ENCODE results near the gene TWIST1.

TWIST1 gene

DNA sequence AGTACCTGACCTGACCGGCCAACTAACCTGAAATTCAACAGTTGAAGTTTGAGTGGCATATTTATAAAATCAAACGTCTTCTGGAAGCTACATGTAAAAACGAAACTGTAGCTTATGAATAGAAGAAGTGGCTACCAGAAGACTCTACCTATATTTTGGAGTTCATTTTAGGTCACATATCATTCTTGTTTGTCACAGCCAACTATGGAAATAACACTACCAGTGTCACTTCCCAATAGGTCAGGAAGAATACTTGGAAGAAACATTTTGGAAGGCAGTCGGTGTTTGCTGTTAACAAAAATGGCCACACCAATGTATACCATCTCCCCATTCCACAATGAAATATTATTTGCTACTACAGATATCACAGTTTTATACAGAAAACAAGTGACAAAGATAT is 12.6 kb downstream of the TWIST1 start:
- Histone ChIP-seq H3K4me3 (ENCODE audit: low read depth, low read length) (no peak overlapping the region), H3K9me3 (ENCODE audit: control insufficient read depth, insufficient read depth, low read depth, low read length) (no peaks in the 10 kb centered on the region), H3K27me3 (ENCODE audit: control insufficient read depth, insufficient read depth, low read length) (peaks cover 83% of the 10 kb centered on the region), H3K27ac (ENCODE audit: low read depth, low read length) (no peak overlapping the region), H3K9ac (ENCODE audit: low read length) (no peak overlapping the region), H3K4me1 (ENCODE audit: control insufficient read depth, insufficient read depth, low read length) (peaks cover 43% of the 10 kb centered on the region), H3K36me3 (ENCODE audit: control insufficient read depth, insufficient read depth, low read length) (no peaks in the 10 kb centered on the region)

GRCh38 chr7:19102884-19103283 is 14.6 kb downstream of the TWIST1 start:
- H3K27me3 ChIP-seq (ENCODE audit: control insufficient read depth, insufficient read depth, low read length) = peaks cover 64% of the 10 kb centered on the region
- H3K9me3 ChIP-seq (ENCODE audit: control insufficient read depth, insufficient read depth, low read depth, low read length) = no peaks in the 10 kb centered on the region
- no peaks in the 10 kb centered on the region for H3K36me3 ChIP-seq (ENCODE audit: control insufficient read depth, insufficient read depth, low read length)
- no peak overlapping the region for H3K27ac ChIP-seq (ENCODE audit: low read depth, low read length)
- H3K9ac ChIP-seq (ENCODE audit: low read length) = no peak overlapping the region
- no peak overlapping the region for H3K4me3 ChIP-seq (ENCODE audit: low read depth, low read length)
- H3K4me1 ChIP-seq (ENCODE audit: control insufficient read depth, insufficient read depth, low read length) = peaks cover 33% of the 10 kb centered on the region

DNA sequence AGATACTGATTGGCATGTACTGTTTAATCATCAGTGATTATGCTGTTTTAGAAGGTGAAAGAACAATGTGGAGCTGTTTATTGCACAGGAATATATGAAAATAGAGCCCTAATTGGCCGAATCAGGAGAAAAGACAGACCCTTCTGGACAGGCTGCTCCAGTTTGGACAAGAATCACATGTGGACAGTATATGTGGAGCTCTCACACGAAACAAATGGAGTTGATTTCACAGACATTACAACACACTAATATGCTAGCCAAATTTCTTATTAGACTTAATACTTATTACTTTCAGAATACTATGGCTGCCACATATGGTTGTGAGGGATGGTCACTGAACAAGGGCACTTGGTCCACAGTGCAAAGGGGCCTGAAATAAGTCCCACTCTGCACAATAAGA is 15.5 kb downstream of the TWIST1 start:
- Histone ChIP-seq H3K9ac (ENCODE audit: low read length) (no peak overlapping the region), H3K27ac (ENCODE audit: low read depth, low read length) (no peak overlapping the region), H3K9me3 (ENCODE audit: control insufficient read depth, insufficient read depth, low read depth, low read length) (no peaks in the 10 kb centered on the region), H3K4me1 (ENCODE audit: control insufficient read depth, insufficient read depth, low read length) (peaks cover 26% of the 10 kb centered on the region), H3K4me3 (ENCODE audit: low read depth, low read length) (no peak overlapping the region), H3K36me3 (ENCODE audit: control insufficient read depth, insufficient read depth, low read length) (no peaks in the 10 kb centered on the region), H3K27me3 (ENCODE audit: control insufficient read depth, insufficient read depth, low read length) (peaks cover 54% of the 10 kb centered on the region)

DNA sequence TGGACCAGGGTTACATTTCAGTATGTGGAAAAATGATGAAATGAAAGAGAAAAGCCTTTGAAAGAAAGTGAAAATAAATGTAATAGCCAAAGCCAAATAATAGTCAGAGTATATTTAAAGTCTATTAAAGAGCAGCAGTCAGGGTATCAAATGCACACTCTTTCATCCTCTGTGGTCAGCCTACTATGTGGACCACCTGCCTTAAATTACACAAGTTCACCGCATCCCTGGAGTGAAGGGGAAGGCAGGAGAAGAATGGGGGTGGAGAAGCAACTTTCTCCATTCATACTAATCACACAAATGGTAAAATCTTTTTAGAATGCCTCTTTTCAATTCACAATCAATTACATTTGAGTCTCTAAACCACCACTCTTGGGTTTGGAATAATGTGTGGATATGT is 16.0 kb downstream of the TWIST1 start:
- no peak overlapping the region for H3K27ac ChIP-seq (ENCODE audit: low read depth, low read length)
- H3K4me3 ChIP-seq (ENCODE audit: low read depth, low read length) = no peak overlapping the region
- H3K4me1 ChIP-seq (ENCODE audit: control insufficient read depth, insufficient read depth, low read length) = peaks cover 22% of the 10 kb centered on the region
- H3K9ac ChIP-seq (ENCODE audit: low read length) = no peak overlapping the region
- no peaks in the 10 kb centered on the region for H3K36me3 ChIP-seq (ENCODE audit: control insufficient read depth, insufficient read depth, low read length)
- peaks cover 50% of the 10 kb centered on the region for H3K27me3 ChIP-seq (ENCODE audit: control insufficient read depth, insufficient read depth, low read length)
- no peaks in the 10 kb centered on the region for H3K9me3 ChIP-seq (ENCODE audit: control insufficient read depth, insufficient read depth, low read depth, low read length)

DNA sequence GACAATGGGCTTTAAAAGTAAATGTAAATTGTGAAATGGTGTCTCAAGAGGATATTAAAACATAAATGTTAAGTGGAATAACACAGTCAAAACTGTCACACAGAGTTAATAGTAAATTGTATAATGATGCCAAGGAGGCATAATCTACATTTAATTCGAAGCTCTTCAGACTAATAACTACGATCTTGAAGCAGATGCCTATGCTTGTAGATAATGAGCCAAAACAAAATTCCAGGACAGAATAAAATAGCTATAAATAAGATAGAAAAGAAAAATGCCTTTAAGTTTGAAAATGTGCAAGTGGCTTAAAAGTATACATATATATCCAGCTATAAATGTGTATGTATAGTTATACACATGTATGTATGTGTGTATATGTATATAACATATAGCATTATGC is 17.5 kb downstream of the TWIST1 start:
- H3K27ac ChIP-seq (ENCODE audit: low read depth, low read length) = no peak overlapping the region
- H3K9me3 ChIP-seq (ENCODE audit: control insufficient read depth, insufficient read depth, low read depth, low read length) = no peaks in the 10 kb centered on the region
- H3K4me1 ChIP-seq (ENCODE audit: control insufficient read depth, insufficient read depth, low read length) = peaks cover 19% of the 10 kb centered on the region
- H3K36me3 ChIP-seq (ENCODE audit: control insufficient read depth, insufficient read depth, low read length) = no peaks in the 10 kb centered on the region
- H3K27me3 ChIP-seq (ENCODE audit: control insufficient read depth, insufficient read depth, low read length) = peaks cover 34% of the 10 kb centered on the region
- no peak overlapping the region for H3K9ac ChIP-seq (ENCODE audit: low read length)
- H3K4me3 ChIP-seq (ENCODE audit: low read depth, low read length) = no peak overlapping the region

DNA sequence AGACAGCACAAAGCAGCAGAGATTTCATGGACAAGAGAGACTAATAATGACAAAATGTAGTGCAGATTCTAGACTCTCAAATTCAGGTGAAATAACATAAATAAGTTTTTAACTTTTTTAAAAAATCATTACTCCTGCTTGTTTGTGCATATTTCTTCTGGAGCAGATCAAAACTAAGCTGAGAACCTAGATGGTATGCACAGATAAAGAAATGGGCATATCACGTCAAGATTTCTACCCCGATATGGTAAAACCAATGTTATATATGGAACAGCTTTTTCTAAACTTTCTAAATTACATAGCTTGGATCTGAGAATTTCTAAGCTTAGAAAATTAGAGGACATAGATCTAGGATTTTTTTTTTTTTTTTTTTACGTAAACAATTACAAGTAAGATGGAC is 18.2 kb downstream of the TWIST1 start:
- no peaks in the 10 kb centered on the region for H3K36me3 ChIP-seq (ENCODE audit: control insufficient read depth, insufficient read depth, low read length)
- peaks cover 20% of the 10 kb centered on the region for H3K4me1 ChIP-seq (ENCODE audit: control insufficient read depth, insufficient read depth, low read length)
- H3K4me3 ChIP-seq (ENCODE audit: low read depth, low read length) = no peak overlapping the region
- no peaks in the 10 kb centered on the region for H3K9me3 ChIP-seq (ENCODE audit: control insufficient read depth, insufficient read depth, low read depth, low read length)
- H3K27ac ChIP-seq (ENCODE audit: low read depth, low read length) = no peak overlapping the region
- peaks cover 27% of the 10 kb centered on the region for H3K27me3 ChIP-seq (ENCODE audit: control insufficient read depth, insufficient read depth, low read length)
- no peak overlapping the region for H3K9ac ChIP-seq (ENCODE audit: low read length)

GRCh38 chr7:19098510-19098909 is 18.9 kb downstream of the TWIST1 start:
- H3K36me3 ChIP-seq (ENCODE audit: control insufficient read depth, insufficient read depth, low read length) = no peaks in the 10 kb centered on the region
- peaks cover 20% of the 10 kb centered on the region for H3K4me1 ChIP-seq (ENCODE audit: control insufficient read depth, insufficient read depth, low read length)
- H3K27ac ChIP-seq (ENCODE audit: low read depth, low read length) = no peak overlapping the region
- no peak overlapping the region for H3K9ac ChIP-seq (ENCODE audit: low read length)
- H3K9me3 ChIP-seq (ENCODE audit: control insufficient read depth, insufficient read depth, low read depth, low read length) = no peaks in the 10 kb centered on the region
- H3K27me3 ChIP-seq (ENCODE audit: control insufficient read depth, insufficient read depth, low read length) = peaks cover 23% of the 10 kb centered on the region; the same call in 1 of the 2 replicates
- no peak overlapping the region for H3K4me3 ChIP-seq (ENCODE audit: low read depth, low read length)

- H3K9ac ChIP-seq (ENCODE audit: low read length) = no peak overlapping the region
- no peak overlapping the region for H3K4me3 ChIP-seq (ENCODE audit: low read depth, low read length)
- H3K27me3 ChIP-seq (ENCODE audit: control insufficient read depth, insufficient read depth, low read length) = peaks cover 12% of the 10 kb centered on the region; the same call in 1 of the 2 replicates
- H3K27ac ChIP-seq (ENCODE audit: low read depth, low read length) = no peak overlapping the region
- no peaks in the 10 kb centered on the region for H3K36me3 ChIP-seq (ENCODE audit: control insufficient read depth, insufficient read depth, low read length)
- peaks cover 20% of the 10 kb centered on the region for H3K4me1 ChIP-seq (ENCODE audit: control insufficient read depth, insufficient read depth, low read length)
- no peaks in the 10 kb centered on the region for H3K9me3 ChIP-seq (ENCODE audit: control insufficient read depth, insufficient read depth, low read depth, low read length)
Measured at GRCh38 chr7:19097165-19098055, 20.0 kb downstream of the TWIST1 start.

GRCh38 chr7:19095353-19095860 is 22.0 kb downstream of the TWIST1 start:
- Histone ChIP-seq H3K9ac (ENCODE audit: low read length) (no peak overlapping the region), H3K4me3 (ENCODE audit: low read depth, low read length) (no peak overlapping the region), H3K36me3 (ENCODE audit: control insufficient read depth, insufficient read depth, low read length) (no peaks in the 10 kb centered on the region), H3K9me3 (ENCODE audit: control insufficient read depth, insufficient read depth, low read depth, low read length) (no peaks in the 10 kb centered on the region), H3K27ac (ENCODE audit: low read depth, low read length) (no peak overlapping the region), H3K4me1 (ENCODE audit: control insufficient read depth, insufficient read depth, low read length) (peaks cover 18% of the 10 kb centered on the region), H3K27me3 (ENCODE audit: control insufficient read depth, insufficient read depth, low read length) (no peaks in the 10 kb centered on the region)

DNA sequence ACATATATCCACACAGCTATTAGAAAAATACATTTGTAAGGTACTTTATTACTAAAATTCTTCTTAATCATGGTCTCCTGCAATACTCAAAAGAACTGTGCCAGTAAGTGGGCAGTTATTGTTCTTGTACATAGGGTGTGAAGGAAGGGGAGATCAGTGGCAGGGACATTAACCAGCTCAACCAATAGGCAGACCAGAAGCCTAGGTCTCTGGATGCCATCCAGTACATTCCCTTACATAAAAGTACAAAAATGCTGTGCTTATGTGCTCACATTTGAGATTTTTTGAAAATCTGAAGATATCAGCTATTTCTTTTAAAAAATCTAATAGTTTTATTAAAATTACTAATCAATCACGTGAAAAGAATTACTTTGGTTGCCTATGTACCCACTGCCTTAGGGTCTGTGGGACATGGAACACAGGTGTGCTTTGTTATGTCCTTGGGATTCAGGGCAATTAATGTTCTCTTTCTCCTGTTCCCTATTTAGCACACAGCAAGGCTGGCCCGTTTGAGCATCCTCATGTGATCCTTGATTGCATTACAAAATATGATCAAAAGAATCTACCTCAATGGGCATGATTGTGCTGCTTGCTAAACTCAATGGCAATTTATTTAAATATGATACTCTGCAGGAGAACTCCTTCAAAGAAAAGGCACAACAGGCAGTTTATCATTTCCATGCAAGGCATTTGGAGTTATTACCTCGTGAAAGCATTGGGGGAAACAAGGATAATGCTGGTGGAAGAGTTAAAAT is 22.7 kb downstream of the TWIST1 start:
- Histone ChIP-seq H3K4me3 (ENCODE audit: low read depth, low read length) (no peak overlapping the region), H3K9ac (ENCODE audit: low read length) (no peak overlapping the region), H3K27ac (ENCODE audit: low read depth, low read length) (no peak overlapping the region), H3K36me3 (ENCODE audit: control insufficient read depth, insufficient read depth, low read length) (no peaks in the 10 kb centered on the region), H3K4me1 (ENCODE audit: control insufficient read depth, insufficient read depth, low read length) (peaks cover 11% of the 10 kb centered on the region), H3K9me3 (ENCODE audit: control insufficient read depth, insufficient read depth, low read depth, low read length) (no peaks in the 10 kb centered on the region), H3K27me3 (ENCODE audit: control insufficient read depth, insufficient read depth, low read length) (no peaks in the 10 kb centered on the region)

DNA sequence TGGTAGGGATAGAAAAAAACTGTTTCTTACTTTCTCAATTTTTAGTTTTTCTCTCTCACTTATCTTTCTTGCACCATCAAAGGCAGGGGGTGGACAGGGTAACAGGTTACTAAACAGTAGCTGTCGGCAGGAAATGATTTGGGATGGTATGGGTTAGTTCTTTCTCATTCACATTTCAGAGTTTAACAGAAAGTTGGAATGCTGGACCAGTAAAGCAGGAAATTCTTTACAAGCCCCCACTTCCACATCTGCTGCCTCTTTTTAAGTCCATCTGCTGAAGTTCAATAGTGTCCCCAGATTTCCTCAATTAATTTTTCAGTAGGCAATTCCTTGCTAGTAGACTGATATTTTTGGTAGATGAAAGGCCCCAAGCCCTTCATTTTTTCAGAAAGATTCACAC is 23.3 kb downstream of the TWIST1 start:
- Histone ChIP-seq H3K9me3 (ENCODE audit: control insufficient read depth, insufficient read depth, low read depth, low read length) (no peaks in the 10 kb centered on the region), H3K36me3 (ENCODE audit: control insufficient read depth, insufficient read depth, low read length) (no peaks in the 10 kb centered on the region), H3K9ac (ENCODE audit: low read length) (no peak overlapping the region), H3K4me3 (ENCODE audit: low read depth, low read length) (no peak overlapping the region), H3K27ac (ENCODE audit: low read depth, low read length) (no peak overlapping the region), H3K27me3 (ENCODE audit: control insufficient read depth, insufficient read depth, low read length) (no peaks in the 10 kb centered on the region), H3K4me1 (ENCODE audit: control insufficient read depth, insufficient read depth, low read length) (peaks cover 10% of the 10 kb centered on the region; the same call in 1 of the 2 replicates)
